Caco-2 (cell line): ENCODE results near the gene SH2D3C. TPM values are rescaled to one million over a fixed set of nuclear protein-coding genes. Genes with fewer than 3 reads are reported as not detected.

ENCODE experiments used
- BruUV-seq: library from RNA; stranded (reverse); fragments of 400-500 nt; replicated peaks from 2 replicates; lab custom pipeline; 2021; lab: Mats Ljungman, UMichigan
- CTCF ChIA-PET: fragments of 300-600 bp; sonication (Branson Sonifier 250); formaldehyde crosslinking; loops from one replicate; lab custom pipeline; 2022; ENCODE audit warnings: antibody characterized with exemption; lab: Charles Lee
- POLR2A ChIA-PET: fragments of 300-600 bp; sonication (Branson Sonifier 250); formaldehyde crosslinking; loops from one replicate; lab custom pipeline; 2022; ENCODE audit warnings: antibody characterized with exemption; lab: Charles Lee
- DNase-seq, 2 experiments: peaks; one replicate each; pipeline versions ENCODE4 v3.0.0 to v3.0.0-alpha.2; 2020 to 2022
- H3K27me3 ChIP-seq: replicated peaks from 2 replicates; pipeline ENCODE4 v1.6.0; 2011; ENCODE audit warnings: low read length; ENCODE audit not compliant: control insufficient read depth, insufficient read depth
- H3K36me3 ChIP-seq: 2 replicates; pipeline ENCODE4 v1.5.1; 2011; ENCODE audit warnings: low read length; ENCODE audit not compliant: control insufficient read depth, insufficient read depth
- H3K4me1 ChIP-seq: fragments of 250-450 bp; sonication (Bioruptor Pico); 2 replicates; pipeline ENCODE4 v1.5.1; 2020; ENCODE audit warnings: mild to moderate bottlenecking
- H3K4me3 ChIP-seq: 2 replicates; pipeline ENCODE4 v1.5.1; 2011; ENCODE audit warnings: low read depth, mild to moderate bottlenecking, control low read depth, low read length
- H3K9me3 ChIP-seq: fragments of 250-450 bp; sonication (Bioruptor Pico); 2 replicates; pipeline ENCODE4 v1.5.1; 2020; ENCODE audit warnings: mild to moderate bottlenecking, moderate library complexity
- H3K27ac Mint-ChIP-seq: one replicate; pipeline ENCODE4 v1.8.0; 2022; ENCODE audit warnings: mixed read lengths; ENCODE audit not compliant: unreplicated experiment
- H3K27me3 Mint-ChIP-seq: one replicate; pipeline ENCODE4 v1.8.0; 2022; ENCODE audit warnings: mixed read lengths; ENCODE audit not compliant: insufficient read depth, unreplicated experiment
- H3K36me3 Mint-ChIP-seq: one replicate; pipeline ENCODE4 v1.8.0; 2022; ENCODE audit warnings: mild to moderate bottlenecking, mixed read lengths; ENCODE audit not compliant: insufficient read depth, unreplicated experiment
- H3K4me1 Mint-ChIP-seq: one replicate; pipeline ENCODE4 v1.8.0; 2022; ENCODE audit warnings: low read depth, mixed read lengths; ENCODE audit not compliant: unreplicated experiment
- H3K4me3 Mint-ChIP-seq: one replicate; pipeline ENCODE4 v1.8.0; 2022; ENCODE audit warnings: mild to moderate bottlenecking, moderate library complexity, mixed read lengths; ENCODE audit not compliant: unreplicated experiment
- H3K9me3 Mint-ChIP-seq: one replicate; pipeline ENCODE4 v1.8.0; 2022; ENCODE audit warnings: mixed read lengths; ENCODE audit not compliant: unreplicated experiment
- intact Hi-C: fragments of 100-400 bp; cut with micrococcal nuclease; formaldehyde crosslinking; loops from one replicate; pipeline ENCODE4 v1.10.0; 2022; ENCODE audit not compliant: unreplicated experiment
- total RNA-seq: library from RNA; stranded (reverse); gene quantifications from 2 replicates; pipeline ENCODE4 v1.2.3, GENCODE V29; 2022
- TF ChIP-seq, protein P1 (sequence below), 2 experiments: fragments of 200-600 bp in 1 of 2; IDR thresholded peaks; 1 replicate in 1 of 2; 2 replicates in 1 of 2; pipeline versions ENCODE4 v1.5.1 to v1.8.0; 2011 to 2022; ENCODE audit warnings: antibody characterized with exemption in 1 of 2, control low read depth in 1 of 2, inconsistent platforms in 1 of 2, low read depth in 1 of 2, low read length in 1 of 2, mild to moderate bottlenecking in 1 of 2, moderate library complexity in 1 of 2; ENCODE audit not compliant: insufficient read depth in 1 of 2, severe bottlenecking in 1 of 2, unreplicated experiment in 1 of 2

SH2D3C gene
- total RNA-seq, 1 experiment from 2014 or later = 0.34 TPM

GRCh38 chr9:127720865-127721227 is 57.6 kb downstream of the SH2D3C start:
- no TSS peak for BruUV-seq
- ChIA-PET CTCF (interaction anchor here (0.6 to 1.0 kb wide), 3 partner anchors 14 to 152 kb away, joined by 3 read pairs; partner anchors contain the start of gene TOR2A), POLR2A (no interaction called here)
- Histone ChIP-seq H3K36me3 (no peaks in the 10 kb centered on the region), H3K4me3 (no peak overlapping the region), H3K4me1 (0 out of 2 replicates have a peak, but pooled peaks cover 4% of the 10 kb centered on the region), H3K9me3 (no peaks in the 10 kb centered on the region), H3K27me3 (no peaks in the 10 kb centered on the region)
- no peak for DNase-seq
- TF ChIP-seq, protein P1, sequence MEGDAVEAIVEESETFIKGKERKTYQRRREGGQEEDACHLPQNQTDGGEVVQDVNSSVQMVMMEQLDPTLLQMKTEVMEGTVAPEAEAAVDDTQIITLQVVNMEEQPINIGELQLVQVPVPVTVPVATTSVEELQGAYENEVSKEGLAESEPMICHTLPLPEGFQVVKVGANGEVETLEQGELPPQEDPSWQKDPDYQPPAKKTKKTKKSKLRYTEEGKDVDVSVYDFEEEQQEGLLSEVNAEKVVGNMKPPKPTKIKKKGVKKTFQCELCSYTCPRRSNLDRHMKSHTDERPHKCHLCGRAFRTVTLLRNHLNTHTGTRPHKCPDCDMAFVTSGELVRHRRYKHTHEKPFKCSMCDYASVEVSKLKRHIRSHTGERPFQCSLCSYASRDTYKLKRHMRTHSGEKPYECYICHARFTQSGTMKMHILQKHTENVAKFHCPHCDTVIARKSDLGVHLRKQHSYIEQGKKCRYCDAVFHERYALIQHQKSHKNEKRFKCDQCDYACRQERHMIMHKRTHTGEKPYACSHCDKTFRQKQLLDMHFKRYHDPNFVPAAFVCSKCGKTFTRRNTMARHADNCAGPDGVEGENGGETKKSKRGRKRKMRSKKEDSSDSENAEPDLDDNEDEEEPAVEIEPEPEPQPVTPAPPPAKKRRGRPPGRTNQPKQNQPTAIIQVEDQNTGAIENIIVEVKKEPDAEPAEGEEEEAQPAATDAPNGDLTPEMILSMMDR (IDR thresholded peaks at IDR 0.05; ENCODE audit: insufficient read depth in 1 of 2, low read depth in 1 of 2, low read length in 1 of 2, severe bottlenecking in 1 of 2, unreplicated experiment in 1 of 2) = no peak
- H3K36me3 Mint-ChIP-seq = peaks cover 1% of the 10 kb centered on the region
- intact Hi-C loops = no loop called here
- H3K27me3 Mint-ChIP-seq = peaks cover 4% of the 10 kb centered on the region
- H3K4me3 Mint-ChIP-seq = no peak overlapping the region
- peaks cover 4% of the 10 kb centered on the region for H3K4me1 Mint-ChIP-seq
- no peak overlapping the region for H3K27ac Mint-ChIP-seq
- H3K9me3 Mint-ChIP-seq = no peaks in the 10 kb centered on the region

GRCh38 chr9:127720031-127720864 is 58.2 kb downstream of the SH2D3C start:
- Mint-ChIP-seq H3K9me3 (no peaks in the 10 kb centered on the region), H3K27me3 (peaks cover 4% of the 10 kb centered on the region), H3K36me3 (peaks cover 6% of the 10 kb centered on the region), H3K4me3 (no peak overlapping the region), H3K4me1 (peaks cover 7% of the 10 kb centered on the region), H3K27ac (no peak overlapping the region)
- ChIA-PET CTCF (interaction anchor here (0.6 to 1.0 kb wide), 2 partner anchors 15 to 135 kb away, joined by 3 read pairs; partner anchors contain the start of gene TOR2A), POLR2A (no interaction called here)
- Histone ChIP-seq H3K9me3 (no peaks in the 10 kb centered on the region), H3K4me3 (no peak overlapping the region), H3K4me1 (0 out of 2 replicates have a peak, but pooled peaks cover 4% of the 10 kb centered on the region), H3K27me3 (no peaks in the 10 kb centered on the region), H3K36me3 (no peaks in the 10 kb centered on the region)
- intact Hi-C loops = no loop called here
- DNase-seq = no peak
- no TSS peak for BruUV-seq
- TF ChIP-seq, protein P1 (IDR thresholded peaks at IDR 0.05; ENCODE audit: insufficient read depth in 1 of 2, low read depth in 1 of 2, low read length in 1 of 2, severe bottlenecking in 1 of 2, unreplicated experiment in 1 of 2) = no peak

GRCh38 chr9:127717766-127718165 is 60.7 kb downstream of the SH2D3C start:
- BruUV-seq = no TSS peak
- Histone ChIP-seq H3K4me1 (peaks cover 4% of the 10 kb centered on the region; the same call in 1 of the 2 replicates), H3K4me3 (no peak overlapping the region), H3K27me3 (no peaks in the 10 kb centered on the region), H3K9me3 (no peaks in the 10 kb centered on the region), H3K36me3 (no peaks in the 10 kb centered on the region)
- POLR2A ChIA-PET = no interaction called here
- peaks cover 6% of the 10 kb centered on the region for H3K36me3 Mint-ChIP-seq
- TF ChIP-seq, protein P1 (IDR thresholded peaks at IDR 0.05; ENCODE audit: insufficient read depth in 1 of 2, low read depth in 1 of 2, low read length in 1 of 2, severe bottlenecking in 1 of 2, unreplicated experiment in 1 of 2) = no peak
- no peak overlapping the region for H3K27ac Mint-ChIP-seq
- H3K9me3 Mint-ChIP-seq = no peaks in the 10 kb centered on the region
- CTCF ChIA-PET = no interaction called here
- no peak overlapping the region for H3K4me3 Mint-ChIP-seq
- peaks cover 7% of the 10 kb centered on the region for H3K4me1 Mint-ChIP-seq
- DNase-seq = no peak
- H3K27me3 Mint-ChIP-seq = peaks cover 4% of the 10 kb centered on the region
- intact Hi-C loops = no loop called here
